Caki2 (cell line): ENCODE measurements around the gene TMEM205. TPM values are rescaled to one million over a fixed set of nuclear protein-coding genes. Genes with fewer than 3 reads are reported as not detected.
A peak's percentile ranks its signal among the peaks of the same experiment; 100 is the strongest.

Source experiments
- DNase-seq: peaks from one replicate; pipeline ENCODE4 v3.0.0-alpha.2; 2015; ENCODE audit warnings: low read depth
- in situ Hi-C: cut with HindIII; loops from 2 replicates; pipeline ENCODE4 v1.10.0; 2016; ENCODE audit warnings: low sequenced_read_pairs, low pct_unique_long_range_greater_than_20kb, mixed read lengths
- total RNA-seq: library from RNA; depleted of rRNA; stranded (reverse); fragments of >200 nt; shearing (Covaris generic); gene quantifications from 2 replicates; pipeline ENCODE4 v1.2.3, GENCODE V29; 2014; ENCODE audit warnings: low replicate concordance

The TMEM205 gene
- total RNA-seq, 1 experiment from 2014 or later = 381 TPM

DNA sequence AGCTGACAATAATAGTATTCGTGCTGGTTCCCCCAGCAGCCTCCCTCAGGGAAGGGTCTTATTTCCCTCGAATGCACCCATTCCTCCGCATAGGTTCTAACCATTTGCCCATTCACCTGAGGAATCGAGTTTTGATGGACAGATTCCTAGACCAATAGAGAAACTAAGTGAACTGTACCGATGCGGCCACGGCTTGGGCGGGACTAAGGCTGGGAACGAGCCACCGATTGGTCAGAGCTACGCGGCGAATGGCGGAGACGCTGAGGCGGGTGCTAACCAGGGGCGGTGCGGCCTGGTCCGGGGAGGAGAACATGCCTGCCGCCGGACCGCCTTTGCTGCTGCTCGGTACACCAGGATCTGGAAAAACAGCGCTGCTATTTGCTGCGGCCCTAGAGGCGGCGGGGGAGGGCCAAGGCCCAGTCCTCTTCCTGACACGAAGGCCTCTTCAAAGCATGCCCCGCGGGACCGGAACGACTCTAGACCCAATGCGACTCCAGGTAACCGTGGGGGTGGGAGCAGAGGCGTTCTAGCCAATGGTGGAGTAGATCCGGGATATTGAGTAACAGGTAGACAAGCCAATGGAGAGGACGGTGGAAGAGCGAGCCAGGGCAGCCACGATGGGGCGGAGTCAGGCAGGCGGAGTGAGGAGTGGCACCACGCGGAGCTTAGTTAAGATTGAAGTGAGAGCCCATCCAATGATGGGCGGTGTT is 28.5 kb upstream of the TMEM205 start, which contains the start of gene SWSAP1:
Gene SWSAP1 (plus strand): TSS at position 234 of the 710 bp plus-strand sequence. CDS start 15 bp downstream, at position 249.
- in situ Hi-C loops = no loop called here
- peak; percentile 99 for DNase-seq

- in situ Hi-C loops = no loop called here
- DNase-seq = no peak
Measured at GRCh38 chr19:11373885-11374432, 27.9 kb upstream of the TMEM205 start.

DNA sequence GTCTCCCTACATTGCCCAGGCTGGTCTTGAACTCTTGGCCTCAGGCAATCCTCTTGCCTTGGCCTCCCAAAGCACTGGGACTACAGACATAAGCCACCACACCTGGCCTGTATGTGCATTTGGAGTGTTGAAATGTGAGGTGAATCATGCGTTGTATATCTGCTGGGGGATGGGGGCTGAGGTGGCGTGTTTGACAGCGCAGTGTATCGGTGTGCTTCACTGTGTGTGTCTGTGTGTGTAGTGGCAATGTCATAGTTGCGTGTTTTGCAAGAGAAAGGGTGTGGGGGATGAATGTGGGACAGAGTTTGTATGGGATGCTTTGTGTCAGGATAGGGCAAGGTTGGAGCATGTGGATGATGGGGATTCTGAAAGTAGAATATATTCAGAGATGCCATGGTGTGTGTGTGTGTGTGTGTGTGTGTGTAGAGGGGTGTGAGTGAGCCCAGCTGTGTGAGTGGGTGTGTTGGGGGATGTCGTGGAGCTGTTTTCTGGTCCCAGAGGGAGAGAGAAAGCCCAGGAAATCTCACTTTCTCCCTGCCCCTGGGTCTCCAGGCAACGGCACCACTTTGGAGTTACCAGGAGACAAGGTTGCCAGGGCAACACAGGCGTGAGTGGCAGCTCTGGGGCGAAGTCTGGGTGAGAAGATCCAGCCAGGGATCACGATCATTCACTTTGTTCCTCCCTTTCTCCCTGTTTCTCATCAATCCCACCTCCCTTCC is 27.3 kb upstream of the TMEM205 start:
- in situ Hi-C loops = no loop called here
- DNase-seq = peak; percentile 33

DNA sequence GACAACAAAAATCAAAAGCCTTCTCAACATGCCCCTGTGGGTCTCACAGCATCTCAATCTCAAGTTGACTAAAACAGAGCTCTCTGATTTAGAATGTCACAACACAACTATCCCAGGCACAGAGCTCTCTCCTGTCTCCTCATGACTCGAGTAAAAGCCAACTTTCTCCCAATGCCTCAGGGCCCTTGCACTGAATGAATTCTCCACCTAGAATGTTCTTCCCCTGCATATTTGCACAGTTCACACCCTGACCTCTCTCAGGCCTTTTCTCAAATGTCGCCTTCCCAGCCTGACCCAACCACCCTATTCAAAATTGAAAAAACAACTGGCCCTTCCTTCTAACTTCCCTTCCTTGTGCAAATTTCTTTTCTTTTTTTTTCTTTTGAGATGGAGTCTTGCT is 24.7 kb upstream of the TMEM205 start:
- in situ Hi-C loops = no loop called here
- no peak for DNase-seq

DNA sequence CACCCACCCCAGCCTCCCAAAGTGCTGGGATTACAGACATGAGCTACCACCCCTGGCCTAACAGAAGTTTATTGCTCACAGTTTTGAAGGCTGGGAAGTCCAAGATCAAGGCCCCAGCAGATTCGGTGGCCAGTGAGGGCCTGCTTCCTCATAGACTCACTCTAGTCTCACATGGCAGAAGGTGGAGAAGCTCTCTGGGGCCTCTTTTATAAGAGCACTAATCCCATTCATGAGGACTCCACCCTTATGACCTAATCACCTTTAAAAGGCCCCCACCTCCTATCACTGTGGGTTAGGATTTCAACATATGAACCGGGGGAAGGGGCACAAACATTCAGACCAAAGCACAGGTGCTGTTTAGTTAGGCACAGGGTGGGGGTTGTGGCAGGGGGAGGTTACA is 21.5 kb upstream of the TMEM205 start:
- in situ Hi-C loops = no loop called here
- DNase-seq = no peak

GRCh38 chr19:11365557-11366117 is 19.6 kb upstream of the TMEM205 start:
- no peak for DNase-seq
- in situ Hi-C loops = no loop called here

- in situ Hi-C loops = no loop called here
- no peak for DNase-seq
Measured at GRCh38 chr19:11364935-11365334, 18.9 kb upstream of the TMEM205 start.

GRCh38 chr19:11364296-11364904 is 18.3 kb upstream of the TMEM205 start:
- in situ Hi-C loops = no loop called here
- DNase-seq = no peak

- DNase-seq = no peak
- in situ Hi-C loops = no loop called here
Measured at GRCh38 chr19:11363881-11364280, 17.8 kb upstream of the TMEM205 start.

DNA sequence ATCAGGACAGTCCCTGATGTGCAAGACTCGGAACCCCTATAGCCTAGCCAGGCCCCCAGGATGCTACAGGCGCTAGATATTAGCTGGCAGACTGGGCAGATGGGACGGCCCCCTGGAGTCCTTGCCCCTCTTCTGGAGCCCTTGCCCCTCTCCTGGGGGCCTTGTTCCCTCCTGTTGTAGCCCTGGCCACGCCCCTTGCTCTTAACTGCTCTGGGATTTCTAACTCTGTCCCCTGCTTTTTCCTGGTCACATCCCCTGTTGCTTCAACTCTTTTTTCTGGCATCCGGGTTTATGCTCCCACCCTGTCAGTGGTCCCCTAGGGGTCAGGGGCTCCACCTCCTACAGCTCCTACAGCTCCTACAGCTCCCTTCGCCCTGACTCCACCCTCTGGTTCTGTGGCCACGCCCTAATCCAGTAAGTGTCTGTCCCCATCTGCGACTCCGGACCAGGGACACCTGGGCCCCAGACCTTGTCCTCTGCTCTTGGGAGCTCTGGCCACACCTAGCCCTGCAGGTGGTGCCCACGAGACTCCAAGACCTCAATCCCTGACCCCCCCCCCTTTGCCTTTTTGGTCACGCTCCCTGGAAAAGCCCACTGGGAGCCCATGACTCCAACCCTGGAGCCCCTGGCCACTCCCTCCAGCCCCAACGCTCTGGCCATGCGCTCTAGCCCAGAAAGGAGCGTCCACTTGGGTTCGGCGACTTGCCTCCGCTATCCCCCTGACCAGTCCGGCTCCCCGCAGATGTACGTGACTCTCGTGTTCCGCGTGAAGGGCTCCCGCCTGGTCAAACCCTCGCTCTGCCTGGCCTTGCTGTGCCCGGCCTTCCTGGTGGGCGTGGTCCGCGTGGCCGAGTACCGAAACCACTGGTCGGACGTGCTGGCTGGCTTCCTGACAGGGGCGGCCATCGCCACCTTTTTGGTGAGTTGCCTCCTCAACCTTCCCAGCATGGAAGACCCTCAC is 16.0 kb upstream of the TMEM205 start:
- in situ Hi-C loops = no loop called here
- no peak for DNase-seq

DNA sequence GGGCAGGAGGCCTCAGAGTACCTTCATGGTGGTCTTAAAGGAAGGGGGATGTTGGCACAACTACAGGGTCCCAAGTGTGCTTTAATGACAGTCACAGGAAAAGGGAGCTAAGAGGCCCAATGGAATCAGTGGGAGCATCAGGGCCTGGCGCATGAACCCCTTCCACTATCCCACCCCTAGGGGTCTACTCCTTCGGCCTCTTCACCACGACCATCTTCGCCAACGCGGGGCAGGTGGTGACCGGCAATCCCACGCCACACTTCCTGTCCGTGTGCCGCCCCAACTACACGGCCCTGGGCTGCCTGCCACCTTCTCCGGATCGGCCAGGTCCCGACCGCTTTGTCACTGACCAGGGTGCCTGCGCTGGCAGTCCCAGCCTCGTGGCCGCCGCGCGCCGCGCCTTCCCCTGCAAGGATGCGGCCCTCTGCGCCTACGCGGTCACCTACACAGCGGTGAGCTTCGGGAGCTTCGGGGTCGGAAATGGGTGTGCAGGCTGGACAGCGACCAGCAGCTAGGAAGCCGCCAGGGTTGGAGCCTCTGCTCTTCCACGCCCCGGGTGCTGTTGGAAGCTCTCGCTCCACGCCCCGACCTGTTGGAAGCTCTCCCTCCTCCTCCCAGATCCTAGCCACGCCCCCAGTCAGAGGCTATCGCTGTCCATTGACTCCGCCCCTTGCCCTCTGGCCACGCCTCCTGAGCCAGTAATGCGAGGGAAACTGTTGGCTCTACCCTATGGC is 15.1 kb upstream of the TMEM205 start:
- in situ Hi-C loops = no loop called here
- peak; percentile 37 for DNase-seq

DNA sequence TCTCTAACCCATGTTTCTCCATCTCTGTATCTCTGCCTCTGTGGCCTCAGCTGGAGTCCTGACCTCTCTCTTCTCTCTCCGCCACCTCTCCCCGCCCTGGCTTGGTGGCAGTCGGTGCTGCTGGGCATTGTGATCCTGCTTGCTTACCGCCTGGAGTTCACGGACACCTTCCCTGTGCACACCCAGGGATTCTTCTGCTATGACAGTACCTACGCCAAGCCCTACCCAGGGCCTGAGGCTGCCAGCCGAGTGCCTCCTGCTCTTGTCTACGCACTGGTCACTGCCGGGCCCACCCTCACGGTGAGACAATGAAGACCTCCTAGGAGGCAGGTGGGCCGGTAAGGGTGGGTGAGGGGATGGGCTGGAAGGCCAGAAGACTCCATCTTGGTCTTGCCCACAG is 13.4 kb upstream of the TMEM205 start:
- in situ Hi-C loops = no loop called here

GRCh38 chr19:11356676-11357550 is 10.8 kb upstream of the TMEM205 start:
- in situ Hi-C loops = no loop called here

More for the DNA sequence above, 13.4 kb upstream of the TMEM205 start:
- DNase-seq = no peak

DNA sequence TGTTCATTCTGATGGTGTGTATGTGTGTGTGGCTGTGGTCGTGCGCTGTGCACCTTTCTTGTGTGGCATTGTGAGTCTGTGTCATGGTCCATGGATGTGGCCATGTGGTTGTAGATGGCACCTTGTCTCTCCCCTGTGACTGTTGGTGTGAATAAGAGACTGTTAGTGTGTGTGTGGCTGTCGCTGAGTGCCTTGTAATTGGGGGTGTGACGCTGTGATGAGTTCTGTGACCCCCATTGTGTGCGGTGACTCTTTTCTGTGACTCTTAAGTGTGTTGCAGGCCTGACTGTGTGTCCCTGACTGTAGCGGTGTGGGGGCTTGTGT is 10.0 kb upstream of the TMEM205 start:
- no peak for DNase-seq

More at GRCh38 chr19:11356676-11357550, 10.8 kb upstream of the TMEM205 start:
- no peak for DNase-seq

GRCh38 chr19:11355160-11356073 is 9.3 kb upstream of the TMEM205 start, which contains the start of gene PLPPR2:
Gene PLPPR2, plus strand, starts transcription at chr19:11355432. Its CDS starts 2,242 bp downstream, at chr19:11357674.
- peak; percentile 88 for DNase-seq
- in situ Hi-C loops = no loop called here

More for the DNA sequence above, 10.0 kb upstream of the TMEM205 start:
- in situ Hi-C loops = no loop called here
